ENCODE measurements around the gene HYAL3.

DNA sequence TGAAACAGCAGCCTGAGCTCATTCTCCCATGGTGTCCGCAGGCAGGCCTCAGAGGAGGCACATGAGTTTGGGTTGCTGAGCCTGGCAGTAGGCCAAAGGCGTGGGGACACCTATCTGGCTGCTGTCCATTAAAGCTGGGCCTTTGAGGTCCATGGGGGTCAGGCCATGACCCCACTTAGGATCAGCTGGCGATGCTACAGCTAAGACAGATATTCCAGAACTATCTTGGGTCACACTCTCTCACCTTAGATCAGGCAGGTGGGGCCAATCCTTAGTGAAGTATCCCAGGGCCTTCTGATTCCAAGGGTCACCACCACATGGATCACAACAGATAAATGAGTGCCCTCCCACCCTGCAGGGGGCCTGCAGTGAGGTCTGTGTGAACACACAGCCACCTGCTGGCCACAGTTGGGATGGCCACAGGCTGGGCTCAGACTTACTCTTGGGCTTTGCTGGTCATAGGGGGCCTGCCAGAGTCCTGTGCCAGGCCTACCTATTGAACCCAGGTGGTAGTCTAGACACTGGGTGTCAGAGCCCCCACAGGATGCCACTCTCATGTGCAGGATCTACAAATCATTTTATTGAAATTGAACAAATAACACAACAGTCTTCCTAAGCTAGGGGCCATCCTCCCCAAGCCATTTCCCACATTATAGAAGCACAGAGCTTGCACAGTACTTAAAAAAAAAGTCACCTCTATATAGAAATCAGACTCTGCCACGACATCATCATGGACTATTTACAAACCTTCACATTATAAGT, 25.3 kb upstream of the HYAL3 start:
- TF ChIP-seq EZH2 (IDR thresholded peaks at IDR 0.05; ENCODE audit: insufficient read depth, low read length) (no peak), CTCF (IDR thresholded peaks at IDR 0.05; ENCODE audit: insufficient read depth, low read depth, low read length) (peak; percentile 92)

Data from astrocyte (in vitro differentiated cells and primary cell).